K562 (cell line): Measurements from ENCODE around the gene SRPRA. TPM values are rescaled to one million over a fixed set of nuclear protein-coding genes. Genes with fewer than 3 reads are reported as not detected.

Experiments used
- ATAC-seq: fragments of 200-7000 bp; cut with Tn5 transposase; 3 replicates; pipeline ENCODE4 v1.9.1; 2020; ENCODE audit warnings: moderate library complexity
- BruUV-seq: library from RNA; stranded (reverse); fragments of 400-500 nt; replicated peaks from 2 replicates; lab custom pipeline; 2021; lab: Mats Ljungman, UMichigan
- CTCF ChIA-PET: fragments of 300-600 bp; formaldehyde crosslinking; extraction: SDS; loops from one replicate; lab custom pipeline; 2021; ENCODE audit warnings: low intra/inter-chr PET ratio; lab: Yijun Ruan, JAX
- POLR2A ChIA-PET: fragments of 300-600, 350-650 bp; sonication (Branson Sonifier 250); formaldehyde crosslinking; extraction: SDS; loops from one replicate; lab custom pipeline; 2021; ENCODE audit warnings: antibody characterized with exemption, inconsistent platforms; lab: Yijun Ruan, JAX
- DNase-seq, 4 experiments: peaks; one replicate each; pipeline versions ENCODE4 v3.0.0 to v3.0.0-alpha.2; 2011 to 2018; ENCODE audit warnings: low spot score in 3 of 4, mixed read lengths in 3 of 4; ENCODE audit errors: extremely low read depth in 1 of 4
- FAIRE-seq: peaks from 2 replicates; lab custom pipeline; 2011; peaks lifted over from hg19 to GRCh38; lab: Jason Lieb, UNC
- H2AFZ ChIP-seq: 2 replicates; pipeline ENCODE4 v1.6.0; 2011; ENCODE audit warnings: low read depth, low read length, control low read depth, inconsistent platforms
- H3K27ac ChIP-seq: fragments of 200-600 bp; 3 replicates; pipeline ENCODE4 v1.8.0; 2011; ENCODE audit warnings: low read depth, mild to moderate bottlenecking, control low read depth, inconsistent platforms, low read length, moderate library complexity, mixed read lengths; ENCODE audit errors: extremely low read depth
- H3K27me3 ChIP-seq, 2 experiments: fragments of 300-600 bp in 1 of 2; 2 replicates in 1 of 2; 3 replicates in 1 of 2; pipeline versions ENCODE4 v1.6.0 to v1.8.0; 2011; ENCODE audit warnings: inconsistent platforms in 2 of 2, low read length in 2 of 2, mild to moderate bottlenecking in 1 of 2, mixed read lengths in 1 of 2, moderate library complexity in 1 of 2; ENCODE audit not compliant: control insufficient read depth in 2 of 2, insufficient read depth in 2 of 2
- H3K36me3 ChIP-seq: fragments of 300-600 bp; 3 replicates; pipeline ENCODE4 v1.8.0; 2011; ENCODE audit warnings: mild to moderate bottlenecking, low read length, inconsistent platforms; ENCODE audit not compliant: control insufficient read depth, insufficient read depth
- H3K4me1 ChIP-seq, 2 experiments: fragments of 200-600 bp in 1 of 2; replicated peaks in 1 of 2; 2 replicates in 1 of 2; 3 replicates in 1 of 2; pipeline versions ENCODE4 v1.5.1 to v1.8.0; 2011; ENCODE audit warnings: inconsistent platforms in 2 of 2, low read length in 2 of 2, mild to moderate bottlenecking in 1 of 2, mixed read lengths in 1 of 2, moderate library complexity in 1 of 2; ENCODE audit not compliant: control insufficient read depth in 2 of 2, insufficient read depth in 2 of 2
- H3K4me2 ChIP-seq: 2 replicates; pipeline ENCODE4 v1.6.1; 2011; ENCODE audit warnings: low read length, control low read depth, inconsistent platforms, mixed read lengths; ENCODE audit not compliant: insufficient read depth
- H3K4me3 ChIP-seq: fragments of 200-600 bp; sonication (generic), shearing (Covaris generic); 2 replicates; pipeline ENCODE4 v1.5.1; 2016; ENCODE audit warnings: control low read depth, inconsistent platforms
- H3K79me2 ChIP-seq: fragments of 200-600 bp; 3 replicates; pipeline ENCODE4 v1.8.0; 2011; ENCODE audit warnings: low read length, inconsistent platforms; ENCODE audit not compliant: control insufficient read depth, insufficient read depth
- H3K9ac ChIP-seq, 2 experiments: 2 replicates each; pipeline versions ENCODE4 v1.6.0 to v1.6.1; 2011; ENCODE audit warnings: low read depth in 2 of 2, low read length in 2 of 2, control low read depth in 1 of 2, inconsistent platforms in 1 of 2, mild to moderate bottlenecking in 1 of 2, mixed read lengths in 1 of 2; ENCODE audit not compliant: insufficient read depth in 1 of 2
- H3K9me1 ChIP-seq: one replicate; pipeline ENCODE4 v1.6.0; 2011; ENCODE audit warnings: inconsistent platforms, mild to moderate bottlenecking, low read length, moderate library complexity; ENCODE audit not compliant: control insufficient read depth, insufficient read depth
- H3K9me3 ChIP-seq: replicated peaks from 2 replicates; pipeline ENCODE4 v1.5.1; 2011; ENCODE audit warnings: low read depth, low read length, inconsistent platforms; ENCODE audit not compliant: control insufficient read depth, insufficient read depth
- H4K20me1 ChIP-seq: replicated peaks from 2 replicates; pipeline ENCODE4 v1.6.1; 2011; ENCODE audit warnings: low read length, inconsistent platforms, mixed read lengths; ENCODE audit not compliant: control insufficient read depth, insufficient read depth
- HINFP ChIP-seq: fragments of 450-650 bp; conservative IDR thresholded peaks from 2 replicates; pipeline ENCODE4 v1.6.1; 2016; ENCODE audit warnings: missing genetic modification characterization, low read depth, mild to moderate bottlenecking, control low read depth, missing compliant biosample characterization
- MECOM ChIP-seq: fragments of 250-450 bp; sonication (Bioruptor Pico); IDR thresholded peaks from 2 replicates; pipeline ENCODE4 v1.8.0; 2022; ENCODE audit warnings: inconsistent platforms
- PKNOX1 ChIP-seq: fragments of 450-650 bp; IDR thresholded peaks from 2 replicates; pipeline ENCODE4 v1.6.1; 2016
- TAF9B ChIP-seq: fragments of 450-650 bp; IDR thresholded peaks from 2 replicates; pipeline ENCODE4 v1.6.1; 2018; ENCODE audit warnings: mild to moderate bottlenecking; ENCODE audit not compliant: partially characterized antibody
- U2AF2 ChIP-seq: fragments of 200-400 bp; formaldehyde crosslinking; optimal IDR thresholded peaks from 2 replicates; pipeline ENCODE3; 2017; ENCODE audit warnings: low read depth, mild to moderate bottlenecking, low read length
- ZBTB7A ChIP-seq: IDR thresholded peaks from 2 replicates; pipeline ENCODE4 v1.6.1; 2011; ENCODE audit warnings: low read depth, mild to moderate bottlenecking, low read length, moderate library complexity, borderline replicate concordance; ENCODE audit not compliant: control insufficient read depth
- WGBS: fragments of 100-300 bp; shearing (Covaris generic); methylation state at CpG from one replicate; pipeline ENCODE4 v1.1.6; 2016; ENCODE audit warnings: low coverage, mixed read lengths; ENCODE audit not compliant: insufficient coverage; ENCODE audit errors: missing lambda C conversion rate; 5-methylcytosine and 5-hydroxymethylcytosine counted together
- in situ Hi-C: fragments of 300-500 bp; cut with MboI; formaldehyde crosslinking; loops from 4 replicates; pipeline ENCODE4 v1.15.0; 2018; ENCODE audit warnings: inconsistent platforms, mixed read lengths
- intact Hi-C: fragments of 100-400 bp; cut with micrococcal nuclease; formaldehyde crosslinking; loops from 2 replicates; pipeline ENCODE4 v1.14.2; 2022
- polyA plus RNA-seq, 8 experiments: library from polyadenylated mRNA; depleted of rRNA in 4 of 8; stranded (reverse) in 5 of 8; unstranded in 3 of 8; fragments of >200 nt; fragmentation: Nextera tagmentation in 2 of 8; fragmentation: Illumina TruSeq in 1 of 8; extraction: Ambion mirVana in 2 of 8; extraction: Trizol in 1 of 8; gene quantifications; 2 replicates each; pipeline versions ENCODE4 v1.2.1 to v1.2.3, GENCODE V29; 2011 to 2014; ENCODE audit warnings: inconsistent platforms in 1 of 8, missing spikeins in 1 of 8
- total RNA-seq, 7 experiments: library from RNA; depleted of rRNA in 6 of 7; stranded (reverse); fragments of >200 nt in 6 of 7; fragmentation: Illumina TruSeq in 2 of 7; extraction: Trizol in 2 of 7; gene quantifications; 2 replicates each; pipeline versions ENCODE4 v1.2.1 to v1.2.3, GENCODE V29; 2011 to 2021; ENCODE audit warnings: low replicate concordance in 1 of 7

SRPRA gene
- total and polyA plus RNA-seq, 9 of the 15 experiments (the other 6 are each of a cell fraction or from before 2014, with no cell fraction given): 33.5 to 124 (median 80.0) TPM

DNA sequence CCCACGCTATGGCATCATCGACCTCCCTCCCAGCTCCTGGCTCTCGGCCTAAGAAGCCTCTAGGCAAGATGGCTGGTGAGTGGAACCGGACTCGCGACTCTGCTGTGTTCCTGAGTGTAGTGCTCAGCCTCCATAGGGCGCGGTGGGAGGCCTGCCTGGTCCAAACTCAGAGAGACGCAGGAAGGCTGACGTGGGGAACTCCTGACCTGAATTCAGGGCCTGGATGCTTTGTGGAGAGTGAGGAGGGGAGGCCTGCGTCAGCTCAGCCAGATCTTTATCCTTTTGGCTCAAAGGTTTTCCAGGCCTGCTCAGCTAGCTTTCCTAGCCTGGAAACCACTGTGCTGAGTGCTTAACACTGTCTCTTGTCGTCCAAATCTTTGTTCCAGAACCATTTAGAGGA is 22.2 kb upstream of the SRPRA start:
- no peaks in the 10 kb centered on the region for H3K9me1 ChIP-seq
- POLR2A ChIA-PET: interaction anchor here (0.8 to 2.1 kb wide), 3 partner anchors 9 to 29 kb away, joined by 3 to 7 read pairs (median 3); no protein-coding TSS in a partner anchor
- intact Hi-C loops: no loop called here

More for the DNA sequence above, 22.2 kb upstream of the SRPRA start:
- no TSS peak for BruUV-seq
- 72% methylated on average over 12 of the region's 12 CpGs for WGBS
- no peak overlapping the region for H3K4me3 ChIP-seq
- DNase-seq: no peak
- no peak for FAIRE-seq
- in situ Hi-C loops: no loop called here
- ATAC-seq: no peak
- no peak overlapping the region for H2AFZ ChIP-seq
- H3K9me3 ChIP-seq: no peaks in the 10 kb centered on the region; the same call in 1 of the 2 replicates
- no peak overlapping the region for H3K27ac ChIP-seq
- no peaks in the 10 kb centered on the region for H3K27me3 ChIP-seq
- CTCF ChIA-PET: no interaction called here
- H3K79me2 ChIP-seq: no peaks in the 10 kb centered on the region
- H3K9ac ChIP-seq: no peak overlapping the region
- no peaks in the 10 kb centered on the region; a peak in 1 of 5 replicates for H3K4me1 ChIP-seq
- TF ChIP-seq TAF9B: no peak
- no peak for TF ChIP-seq ZBTB7A
- TF ChIP-seq U2AF2: no peak
- no peak for TF ChIP-seq PKNOX1
- TF ChIP-seq MECOM (CRISPR knock-in tag): no peak
- no peak for TF ChIP-seq HINFP
- no peaks in the 10 kb centered on the region for H4K20me1 ChIP-seq
- no peak overlapping the region for H3K4me2 ChIP-seq
- peaks cover 18% of the 10 kb centered on the region; the same call in 1 of the 3 replicates for H3K36me3 ChIP-seq
